ENCODE measurements around the gene DKK3.

DNA sequence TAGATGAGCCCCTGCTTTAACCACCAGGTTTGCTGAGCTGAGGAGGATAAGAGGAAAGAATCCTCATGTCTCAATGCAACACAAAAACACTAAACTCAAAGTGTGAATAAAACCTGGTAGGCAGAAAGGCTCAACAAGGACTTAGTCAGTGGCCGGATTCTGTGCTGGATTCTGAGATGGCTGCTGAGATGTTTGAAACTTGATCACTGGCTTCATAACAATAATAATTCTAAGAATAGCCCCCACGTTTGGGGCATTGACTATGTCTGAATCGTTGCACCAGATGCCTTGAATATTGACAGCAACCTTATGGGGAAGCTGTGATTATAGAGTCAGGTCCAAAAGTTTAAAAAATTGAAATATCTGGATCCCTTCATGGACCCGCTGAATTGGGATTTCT, 4.6 kb downstream of the DKK3 start:
- TF ChIP-seq, protein P1, sequence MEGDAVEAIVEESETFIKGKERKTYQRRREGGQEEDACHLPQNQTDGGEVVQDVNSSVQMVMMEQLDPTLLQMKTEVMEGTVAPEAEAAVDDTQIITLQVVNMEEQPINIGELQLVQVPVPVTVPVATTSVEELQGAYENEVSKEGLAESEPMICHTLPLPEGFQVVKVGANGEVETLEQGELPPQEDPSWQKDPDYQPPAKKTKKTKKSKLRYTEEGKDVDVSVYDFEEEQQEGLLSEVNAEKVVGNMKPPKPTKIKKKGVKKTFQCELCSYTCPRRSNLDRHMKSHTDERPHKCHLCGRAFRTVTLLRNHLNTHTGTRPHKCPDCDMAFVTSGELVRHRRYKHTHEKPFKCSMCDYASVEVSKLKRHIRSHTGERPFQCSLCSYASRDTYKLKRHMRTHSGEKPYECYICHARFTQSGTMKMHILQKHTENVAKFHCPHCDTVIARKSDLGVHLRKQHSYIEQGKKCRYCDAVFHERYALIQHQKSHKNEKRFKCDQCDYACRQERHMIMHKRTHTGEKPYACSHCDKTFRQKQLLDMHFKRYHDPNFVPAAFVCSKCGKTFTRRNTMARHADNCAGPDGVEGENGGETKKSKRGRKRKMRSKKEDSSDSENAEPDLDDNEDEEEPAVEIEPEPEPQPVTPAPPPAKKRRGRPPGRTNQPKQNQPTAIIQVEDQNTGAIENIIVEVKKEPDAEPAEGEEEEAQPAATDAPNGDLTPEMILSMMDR (conservative IDR thresholded peaks at IDR 0.05; ENCODE audit: low read depth in 2 of 2) = no peak
- TF ChIP-seq EZH2 (IDR thresholded peaks at IDR 0.05; ENCODE audit: low read depth, unreplicated experiment) (no peak), POLR2AphosphoS5 (IDR thresholded peaks at IDR 0.05; ENCODE audit: low read depth) (no peak), JUNB (IDR thresholded peaks at IDR 0.05; ENCODE audit: unreplicated experiment) (no peak)
